ENCODE results near the gene OPRL1.

DNA sequence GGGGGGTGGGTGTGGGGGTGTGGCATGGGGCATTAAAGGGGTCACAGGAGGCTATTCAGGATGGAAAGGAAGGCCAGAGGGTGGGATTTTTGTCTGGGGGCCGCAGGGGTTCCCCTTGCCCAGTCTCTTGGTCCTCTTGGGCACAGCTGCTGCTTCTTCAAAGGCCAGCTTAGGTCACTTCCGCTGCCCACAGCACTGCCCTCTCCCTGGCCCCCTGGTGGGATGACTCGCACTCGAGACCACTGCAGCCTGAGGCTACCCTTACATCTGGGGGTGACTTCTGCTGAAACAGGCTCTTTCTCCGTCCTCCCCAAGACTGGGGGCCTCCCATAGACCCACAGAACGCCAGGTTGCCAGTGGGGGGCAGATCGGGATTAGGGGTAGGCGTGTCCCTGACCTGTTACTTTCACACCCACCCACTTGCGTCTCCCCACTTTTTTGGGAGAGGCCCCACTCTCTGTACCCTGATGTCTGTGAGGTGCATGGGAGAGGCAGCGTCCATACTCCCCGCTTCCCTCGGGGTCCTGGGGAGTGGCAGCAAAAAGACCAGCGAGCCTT is 3.0 kb downstream of the OPRL1 start:
- TF ChIP-seq, protein P1, sequence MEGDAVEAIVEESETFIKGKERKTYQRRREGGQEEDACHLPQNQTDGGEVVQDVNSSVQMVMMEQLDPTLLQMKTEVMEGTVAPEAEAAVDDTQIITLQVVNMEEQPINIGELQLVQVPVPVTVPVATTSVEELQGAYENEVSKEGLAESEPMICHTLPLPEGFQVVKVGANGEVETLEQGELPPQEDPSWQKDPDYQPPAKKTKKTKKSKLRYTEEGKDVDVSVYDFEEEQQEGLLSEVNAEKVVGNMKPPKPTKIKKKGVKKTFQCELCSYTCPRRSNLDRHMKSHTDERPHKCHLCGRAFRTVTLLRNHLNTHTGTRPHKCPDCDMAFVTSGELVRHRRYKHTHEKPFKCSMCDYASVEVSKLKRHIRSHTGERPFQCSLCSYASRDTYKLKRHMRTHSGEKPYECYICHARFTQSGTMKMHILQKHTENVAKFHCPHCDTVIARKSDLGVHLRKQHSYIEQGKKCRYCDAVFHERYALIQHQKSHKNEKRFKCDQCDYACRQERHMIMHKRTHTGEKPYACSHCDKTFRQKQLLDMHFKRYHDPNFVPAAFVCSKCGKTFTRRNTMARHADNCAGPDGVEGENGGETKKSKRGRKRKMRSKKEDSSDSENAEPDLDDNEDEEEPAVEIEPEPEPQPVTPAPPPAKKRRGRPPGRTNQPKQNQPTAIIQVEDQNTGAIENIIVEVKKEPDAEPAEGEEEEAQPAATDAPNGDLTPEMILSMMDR (IDR thresholded peaks at IDR 0.05; ENCODE audit: insufficient read depth, low read length, poor library complexity, severe bottlenecking) = no peak
- no peak for TF ChIP-seq EZH2phosphoT487 (conservative IDR thresholded peaks at IDR 0.05; ENCODE audit: low read length)
